SKM-1 (cell line): ENCODE data around the gene RAP1GAP.
"Not testable (repeated sequence)": the region's sequence is repeated elsewhere in the genome, so short reads cannot be mapped to it uniquely, and the experiment has no call there.

Source experiments
- DNase-seq: peaks from one replicate; lab custom pipeline; 2025; ENCODE audit not compliant: unreplicated experiment; lab: John Stamatoyannopoulos, UW

The RAP1GAP gene

GRCh38 chr1:21647431-21648351, 21.5 kb downstream of the RAP1GAP start:
- no peak for DNase-seq

- DNase-seq: no peak
These were observed 23.6 kb downstream of the RAP1GAP start for GRCh38 chr1:21645550-21645949.

GRCh38 chr1:21644906-21645305, 24.3 kb downstream of the RAP1GAP start:
- no peak for DNase-seq

GRCh38 chr1:21644348-21644747, 24.8 kb downstream of the RAP1GAP start:
- DNase-seq: no peak

GRCh38 chr1:21643624-21644023, 25.5 kb downstream of the RAP1GAP start:
- DNase-seq: no peak

- DNase-seq: no peak
These were observed 27.0 kb downstream of the RAP1GAP start for GRCh38 chr1:21641967-21642739.

- no peak for DNase-seq
These were observed 27.6 kb downstream of the RAP1GAP start for GRCh38 chr1:21641537-21641936.

- no peak for DNase-seq
These were observed 28.1 kb downstream of the RAP1GAP start for GRCh38 chr1:21641076-21641475.

GRCh38 chr1:21640653-21641052, 28.5 kb downstream of the RAP1GAP start:
- no peak for DNase-seq

- DNase-seq: no peak
These were observed 29.5 kb downstream of the RAP1GAP start for GRCh38 chr1:21639594-21640041.

GRCh38 chr1:21638531-21639341, 30.4 kb downstream of the RAP1GAP start:
- DNase-seq: no peak

- no peak for DNase-seq
These were observed 31.6 kb downstream of the RAP1GAP start for GRCh38 chr1:21637514-21637913.

GRCh38 chr1:21636029-21636428, 33.1 kb downstream of the RAP1GAP start:
- DNase-seq: no peak

- DNase-seq: no peak
These were observed 34.2 kb downstream of the RAP1GAP start for GRCh38 chr1:21634806-21635535.

- DNase-seq: no peak
These were observed 35.0 kb downstream of the RAP1GAP start for GRCh38 chr1:21633992-21634805.

GRCh38 chr1:21633141-21633755, 35.9 kb downstream of the RAP1GAP start:
- no peak for DNase-seq

GRCh38 chr1:21631944-21632887, 36.9 kb downstream of the RAP1GAP start:
- DNase-seq: no peak

GRCh38 chr1:21631590-21631943, 37.6 kb downstream of the RAP1GAP start:
- DNase-seq: not testable (repeated sequence)
